ENCODE data around the gene ARHGAP6. TPM values are rescaled to one million over a fixed set of nuclear protein-coding genes. Genes with fewer than 3 reads are reported as not detected.

Gene ARHGAP6
- total RNA-seq, 1 experiment from 2014 or later: 34.5 TPM

Other genes with a start within 250 kb of the ARHGAP6 start
- 37.9 and 41.8 TPM in 2 replicates for gene MSL3, start 92.3 kb upstream of the ARHGAP6 start, total RNA-seq (2014; rRNA removed; shearing (Covaris generic))